HG03575 (cell line): Measurements from ENCODE around the gene CCNG2.
"Not testable (repeated sequence)": the region's sequence is repeated elsewhere in the genome, so short reads cannot be mapped to it uniquely, and the experiment has no call there.

ENCODE experiments used
- ATAC-seq: cut with Tn5 transposase; IDR thresholded peaks from one replicate; pipeline ENCODE4 v1.9.1; 2021; ENCODE audit not compliant: unreplicated experiment, insufficient number of reproducible peaks, low FRiP score; ENCODE audit errors: extremely low read depth

CCNG2 gene, protein sequence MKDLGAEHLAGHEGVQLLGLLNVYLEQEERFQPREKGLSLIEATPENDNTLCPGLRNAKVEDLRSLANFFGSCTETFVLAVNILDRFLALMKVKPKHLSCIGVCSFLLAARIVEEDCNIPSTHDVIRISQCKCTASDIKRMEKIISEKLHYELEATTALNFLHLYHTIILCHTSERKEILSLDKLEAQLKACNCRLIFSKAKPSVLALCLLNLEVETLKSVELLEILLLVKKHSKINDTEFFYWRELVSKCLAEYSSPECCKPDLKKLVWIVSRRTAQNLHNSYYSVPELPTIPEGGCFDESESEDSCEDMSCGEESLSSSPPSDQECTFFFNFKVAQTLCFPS

DNA sequence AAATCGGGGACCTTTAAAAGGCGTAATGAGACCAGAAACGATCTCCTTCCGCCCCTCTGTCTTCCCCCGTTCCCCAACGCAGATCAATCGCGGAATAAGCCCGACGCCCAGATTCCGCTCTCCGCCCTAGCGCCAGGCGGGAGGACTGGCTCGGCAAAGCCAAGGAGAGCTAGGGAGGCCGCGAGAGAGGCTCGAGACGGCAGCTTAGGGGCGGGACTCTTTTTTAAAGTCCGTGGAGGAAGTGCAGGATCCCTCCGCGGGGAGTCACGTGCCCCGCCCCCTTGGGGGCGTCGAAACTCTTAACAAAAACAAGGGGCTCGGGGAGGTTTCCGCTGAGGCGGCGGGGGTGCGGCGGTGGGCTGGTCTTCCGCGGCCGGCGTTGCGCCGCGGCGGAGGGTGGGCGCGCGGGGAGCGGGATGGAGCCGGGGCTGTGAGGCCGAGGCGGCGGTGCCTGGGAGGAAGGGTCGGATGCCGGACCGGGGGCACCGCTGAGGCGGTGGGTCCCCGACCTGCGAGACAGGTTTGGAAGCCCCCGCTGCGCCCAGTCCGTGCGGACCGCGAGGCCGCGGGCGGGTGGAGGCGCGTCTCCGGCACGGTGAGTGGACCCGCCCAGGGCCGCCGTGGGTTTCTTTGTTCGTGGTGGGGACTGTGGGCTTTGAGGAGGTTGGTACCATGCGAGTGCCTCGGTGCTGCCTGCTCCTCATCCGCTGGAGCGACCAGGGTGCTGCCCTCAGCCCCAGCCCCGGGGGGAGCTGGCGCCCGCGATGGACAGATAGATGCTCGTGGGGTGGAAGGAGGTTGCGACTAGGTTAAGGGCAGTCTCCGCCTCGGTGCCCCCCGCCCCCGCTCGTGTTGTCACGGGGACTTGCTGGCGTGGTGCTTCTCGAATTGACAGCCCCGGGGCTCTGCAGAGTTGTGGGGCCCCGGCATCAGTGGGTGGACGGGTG lies at the start of gene CCNG2:
TSS of gene CCNG2 (plus strand) at position 296 of the 947 bp plus-strand sequence. CDS start 1,326 bp downstream, outside the sequence.
- no peak for ATAC-seq

DNA sequence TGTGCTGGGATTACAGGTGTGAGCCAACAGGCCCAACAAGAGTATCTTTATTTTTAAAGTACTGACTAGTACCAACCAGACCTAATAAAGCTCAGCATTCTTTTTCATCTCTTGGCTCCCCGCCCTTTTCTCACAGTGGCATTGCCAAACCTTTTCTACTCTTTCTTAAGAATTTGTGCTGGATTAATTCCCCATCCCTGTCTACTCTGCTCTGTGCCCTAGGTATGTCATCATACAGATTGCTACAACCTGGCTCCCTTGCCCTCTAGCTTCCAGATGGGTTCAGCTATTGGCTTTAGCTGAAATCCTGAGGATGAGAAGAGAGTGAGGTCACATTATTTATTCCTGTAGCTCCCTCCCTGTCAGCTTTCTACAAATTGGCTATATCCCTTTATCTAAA lies 46.3 kb upstream of the CCNG2 start:
- ATAC-seq: no peak

DNA sequence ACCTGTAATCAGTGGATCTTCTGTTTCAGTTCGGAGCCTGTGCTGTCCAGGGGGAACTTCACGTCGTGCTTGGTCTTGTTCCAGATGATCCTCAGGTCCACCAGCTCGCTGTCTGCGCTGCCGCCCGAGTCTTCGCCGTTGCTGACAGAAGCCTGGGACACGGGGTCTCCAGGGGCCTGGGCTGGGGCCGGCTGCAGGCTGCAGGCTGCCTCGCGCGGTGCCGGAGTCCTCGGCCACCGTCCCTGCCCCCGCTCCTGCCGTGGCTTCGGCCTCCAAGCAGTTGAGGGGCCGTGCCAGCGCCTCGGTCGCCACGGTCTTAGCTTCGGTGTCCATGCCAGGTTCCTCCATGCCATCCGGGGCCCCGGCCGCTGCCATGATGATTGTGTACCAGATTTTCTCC lies 43.9 kb upstream of the CCNG2 start:
- no peak for ATAC-seq

DNA sequence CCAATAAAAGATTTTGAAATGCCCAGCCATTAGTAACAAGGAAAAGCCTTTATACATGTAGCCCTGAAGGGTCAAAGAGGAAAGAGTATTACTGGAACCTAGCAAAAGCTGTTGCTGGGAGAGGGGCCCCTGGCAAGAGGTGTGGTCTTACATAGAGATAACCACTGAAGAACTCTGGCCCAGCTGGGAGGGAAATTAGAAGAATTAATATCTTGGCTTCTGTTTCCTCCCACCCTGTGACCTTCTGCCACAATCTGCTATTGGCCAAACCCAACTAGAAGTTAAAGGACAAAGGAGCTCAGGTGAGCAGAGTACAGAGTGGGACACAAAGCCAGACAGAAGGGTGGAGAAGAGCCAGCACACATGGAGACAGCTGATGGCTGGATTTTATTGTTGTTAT lies 39.3 kb upstream of the CCNG2 start:
- ATAC-seq: no peak

DNA sequence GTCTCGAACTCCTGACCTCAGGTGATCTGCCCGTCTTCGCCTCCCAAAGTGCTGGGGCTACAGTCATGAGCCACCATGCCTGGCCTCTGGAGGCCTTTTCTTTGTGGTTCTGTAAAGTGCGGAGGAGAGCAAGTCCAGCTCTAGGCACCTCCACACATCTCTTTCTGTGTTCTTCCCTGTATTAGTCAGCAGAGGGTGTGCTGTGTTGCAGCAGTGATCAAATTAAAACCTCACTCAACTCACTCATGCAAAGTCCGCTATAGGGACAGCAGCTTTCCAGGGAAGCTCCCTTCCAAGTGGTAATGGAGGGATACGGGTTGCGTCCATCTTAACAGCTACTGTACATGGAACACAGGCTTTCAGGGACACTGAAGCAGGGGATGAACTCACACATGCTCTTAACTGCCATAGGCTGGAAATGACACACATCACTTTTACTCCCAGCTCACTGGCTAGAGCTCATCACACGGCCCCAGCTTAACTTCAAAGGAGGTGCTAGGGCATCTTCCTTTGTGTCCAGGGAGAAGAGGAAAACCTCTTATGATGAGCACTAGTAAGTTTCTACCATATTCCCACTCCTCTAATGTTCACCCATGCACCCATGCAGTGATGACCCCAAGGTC lies 36.0 kb upstream of the CCNG2 start:
- no peak for ATAC-seq

DNA sequence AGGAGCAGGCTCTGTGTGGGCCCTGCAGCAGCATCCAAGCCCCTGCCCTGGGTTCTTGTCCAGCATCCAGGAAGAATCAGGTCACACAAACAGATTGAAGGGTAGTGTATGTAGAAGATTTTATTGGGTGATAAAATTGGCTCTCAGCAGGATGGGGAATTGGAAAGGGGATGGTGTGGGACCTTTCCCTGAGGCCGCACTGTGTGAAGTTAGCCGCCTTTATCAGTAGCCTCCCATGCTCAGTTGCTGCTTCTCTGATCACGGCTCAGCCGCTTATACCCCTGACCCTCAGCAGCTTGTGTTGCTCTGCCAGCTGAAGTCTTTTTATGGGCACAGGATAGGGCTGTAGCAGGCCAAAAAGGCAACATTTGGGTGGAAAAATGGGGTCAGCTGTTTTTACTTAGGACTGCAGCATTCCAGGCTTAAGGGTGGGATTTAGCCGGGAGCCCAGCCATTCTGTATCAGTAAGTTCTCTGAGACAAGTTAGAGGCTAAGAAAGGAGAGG lies 35.2 kb upstream of the CCNG2 start:
- no peak for ATAC-seq

DNA sequence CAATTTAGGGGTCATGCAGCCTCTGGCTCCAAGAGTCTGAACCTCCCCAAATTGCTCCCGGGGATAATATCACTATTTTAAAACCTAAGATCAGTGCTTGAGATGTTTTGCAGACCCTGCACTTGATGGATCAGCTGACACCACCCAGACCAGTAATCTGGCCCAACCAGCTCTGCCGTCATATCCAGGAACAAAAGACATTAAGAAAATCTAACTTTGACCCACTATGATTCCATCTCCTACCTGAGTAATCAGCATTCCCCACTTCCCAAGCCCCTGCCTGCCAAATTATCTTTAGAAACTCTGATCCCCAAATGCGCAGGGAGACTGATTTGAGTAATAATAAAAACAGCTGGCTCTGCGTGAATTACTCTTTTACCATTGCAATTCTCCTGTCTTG lies 34.4 kb upstream of the CCNG2 start:
- no peak for ATAC-seq

DNA sequence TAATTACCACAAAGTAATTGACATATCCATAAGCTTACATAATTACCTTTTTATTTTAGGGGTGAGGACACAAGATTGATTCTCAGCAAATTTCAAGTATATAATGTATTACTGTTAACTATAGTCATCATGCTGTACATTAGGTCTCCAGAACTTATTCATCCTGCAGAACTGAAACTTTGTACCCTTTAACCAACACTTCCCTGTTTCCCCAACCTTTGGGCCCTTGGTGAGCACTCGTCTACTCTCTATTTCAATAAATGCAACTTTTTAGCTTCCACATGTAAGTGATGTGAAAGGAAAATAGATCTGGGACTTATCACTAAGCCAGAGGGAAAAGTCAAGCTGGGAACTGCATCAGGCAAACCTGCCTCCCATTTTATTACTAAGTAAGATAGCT lies 33.6 kb upstream of the CCNG2 start:
- no peak for ATAC-seq

DNA sequence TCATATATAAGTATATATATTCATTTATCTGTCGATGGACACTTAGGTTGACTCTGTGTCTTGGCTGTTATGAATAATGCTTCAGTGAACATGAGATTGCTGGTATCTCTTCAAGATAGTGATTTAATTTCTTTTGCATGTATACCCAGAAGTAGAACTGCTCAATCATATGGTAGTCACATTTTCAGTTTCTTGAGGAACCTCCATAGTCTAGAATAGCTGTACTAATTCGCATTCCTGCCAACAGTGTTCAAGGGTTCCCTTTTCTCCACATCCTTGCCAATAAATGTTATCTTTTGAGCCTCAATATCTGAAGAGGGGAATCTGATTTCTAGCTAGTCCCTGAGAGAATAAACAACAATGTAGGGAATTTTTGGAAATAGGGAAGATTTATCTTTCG lies 32.4 kb upstream of the CCNG2 start:
- ATAC-seq: no peak

DNA sequence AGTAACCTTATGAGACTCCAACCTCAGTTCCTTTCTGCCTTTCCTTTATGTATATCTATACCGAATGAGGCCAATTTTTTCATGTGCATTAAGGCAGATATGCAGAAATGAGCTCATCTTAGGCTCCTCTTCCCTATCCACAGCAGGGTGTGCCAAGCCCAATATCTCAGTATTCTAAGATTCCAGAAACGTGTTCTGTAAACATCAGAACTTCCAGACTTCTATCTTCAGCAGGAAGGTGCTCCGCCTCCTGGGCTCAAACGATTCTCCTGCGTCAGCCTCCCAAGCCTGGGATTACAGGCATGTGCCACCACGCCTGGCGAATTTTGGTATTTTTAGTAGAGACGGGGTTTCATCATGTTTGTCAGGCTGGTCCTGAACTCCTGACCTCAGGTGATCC lies 31.0 kb upstream of the CCNG2 start:
- no peak for ATAC-seq

DNA sequence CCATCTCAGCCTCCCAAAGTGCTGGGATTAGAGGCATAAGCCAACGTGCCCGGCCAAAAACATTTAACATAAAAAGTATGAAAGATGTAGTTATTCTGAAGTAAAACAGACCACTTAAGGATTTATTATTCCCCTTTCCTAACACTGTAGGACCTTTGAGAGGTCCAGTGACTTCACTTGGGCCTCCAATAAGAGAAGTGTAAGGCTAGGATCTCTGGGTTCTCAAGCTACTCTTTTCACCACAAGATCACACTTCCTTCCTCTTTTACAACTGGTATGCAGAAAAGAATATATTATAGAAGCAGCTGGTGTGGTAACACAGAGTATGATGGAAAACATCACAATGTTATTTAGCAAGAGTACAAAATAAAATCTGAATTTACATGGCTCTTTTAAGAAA lies 30.2 kb upstream of the CCNG2 start:
- ATAC-seq: no peak

DNA sequence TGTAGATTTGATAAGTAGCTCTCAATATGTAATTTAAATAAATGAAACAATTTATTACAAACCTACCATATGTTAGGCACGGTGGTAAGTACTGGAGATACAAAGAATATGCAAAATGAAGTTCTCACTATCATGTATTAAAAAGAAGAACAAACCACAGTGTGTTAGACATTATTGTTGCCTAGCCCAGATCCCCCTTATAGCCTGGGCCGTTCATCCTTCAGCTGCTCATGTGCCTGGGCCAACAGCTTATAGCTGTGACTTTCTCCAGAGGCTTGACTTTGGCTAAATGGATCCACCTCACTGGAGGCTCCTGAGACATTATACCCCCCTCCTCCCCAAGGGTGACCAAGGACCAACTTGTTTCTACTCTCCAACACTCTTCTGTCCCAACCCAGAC lies 29.8 kb upstream of the CCNG2 start:
- no peak for ATAC-seq

DNA sequence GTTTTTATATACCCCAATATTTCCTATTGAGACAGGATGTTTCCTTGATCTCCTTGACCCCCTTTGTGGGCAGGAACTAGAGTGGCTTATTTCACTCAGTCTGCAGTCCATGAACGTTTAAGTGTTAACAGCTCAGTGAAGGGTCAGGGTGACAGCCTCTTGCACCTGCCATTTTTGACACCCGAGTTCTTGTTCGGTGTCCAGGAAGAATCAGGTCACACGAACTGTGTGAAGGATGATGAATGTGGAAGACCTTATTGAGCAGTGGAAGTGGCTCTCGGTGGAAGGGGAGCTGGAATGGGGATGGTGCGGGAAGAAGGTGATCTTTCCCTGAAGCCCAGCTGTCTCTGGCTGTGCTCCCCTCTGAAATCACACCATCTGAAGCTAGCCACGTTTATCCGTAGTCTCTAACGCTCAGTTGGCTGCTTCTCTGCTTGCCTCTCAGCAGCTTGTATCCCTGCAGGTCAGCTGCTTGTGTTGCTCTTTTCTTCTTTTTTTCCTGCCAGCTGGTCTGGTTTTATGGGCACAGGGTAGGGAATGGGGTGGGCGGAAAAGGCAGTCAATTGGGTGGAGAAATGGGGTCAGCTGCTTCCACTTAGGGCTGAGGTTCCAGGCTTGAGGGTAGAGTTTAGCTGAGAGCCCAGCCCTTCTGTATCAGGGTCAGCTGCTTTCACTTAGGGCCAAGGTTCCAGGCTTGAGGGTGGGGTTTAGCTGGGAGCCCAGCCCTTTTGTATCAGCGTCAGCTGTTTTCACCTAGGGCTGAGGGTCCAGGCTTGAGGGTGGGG lies 29.0 kb upstream of the CCNG2 start:
- no peak for ATAC-seq

DNA sequence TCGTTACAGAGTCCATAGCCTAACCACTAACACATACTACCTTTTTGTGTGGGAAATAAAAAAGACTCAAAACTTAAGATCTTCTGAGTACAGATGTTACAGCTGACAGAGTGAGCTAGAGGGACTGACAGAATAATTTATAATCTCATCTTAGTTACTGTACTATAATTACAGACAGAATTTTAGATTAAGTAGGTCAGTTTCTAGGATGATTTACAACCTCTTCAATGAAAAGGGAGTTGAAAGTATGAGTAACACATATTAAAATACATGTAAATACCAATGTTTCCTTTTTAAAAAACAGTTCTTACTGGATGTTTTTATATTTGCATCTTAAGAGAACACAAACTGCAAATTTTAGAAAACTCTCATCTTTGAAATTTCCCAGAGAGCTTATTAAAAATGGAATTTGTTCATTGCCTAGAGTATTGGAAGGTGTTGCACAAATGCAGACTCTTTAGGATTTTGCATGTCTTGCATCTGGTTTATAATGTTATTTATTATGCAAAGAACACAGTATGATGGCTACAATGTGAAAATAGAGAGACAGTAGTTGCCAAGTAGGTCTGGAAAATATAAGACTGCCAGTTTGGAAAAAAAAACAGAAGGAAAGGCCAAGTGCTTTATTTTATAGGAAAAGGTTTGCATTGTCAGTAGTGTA lies 24.2 kb upstream of the CCNG2 start:
- ATAC-seq: no peak

DNA sequence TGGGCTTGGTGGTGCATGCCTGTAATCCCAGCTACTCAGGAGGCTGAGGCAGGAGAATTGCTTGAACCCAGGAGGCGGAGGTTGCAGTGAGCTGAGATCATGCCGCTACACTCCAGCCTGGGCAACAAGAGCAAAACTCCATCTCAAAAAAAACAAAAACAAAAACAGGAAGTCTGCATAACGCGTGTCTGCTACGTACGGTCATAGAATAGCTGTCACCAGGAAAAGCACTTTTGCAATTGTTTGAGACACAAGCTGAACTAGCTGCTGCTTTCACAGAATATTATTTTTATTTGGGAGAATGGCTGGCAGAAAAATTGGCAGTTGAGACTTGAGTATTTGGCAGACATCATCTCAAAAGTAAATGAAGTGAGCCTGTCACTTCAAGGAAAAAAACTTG lies 19.6 kb upstream of the CCNG2 start:
- not testable (repeated sequence) for ATAC-seq

DNA sequence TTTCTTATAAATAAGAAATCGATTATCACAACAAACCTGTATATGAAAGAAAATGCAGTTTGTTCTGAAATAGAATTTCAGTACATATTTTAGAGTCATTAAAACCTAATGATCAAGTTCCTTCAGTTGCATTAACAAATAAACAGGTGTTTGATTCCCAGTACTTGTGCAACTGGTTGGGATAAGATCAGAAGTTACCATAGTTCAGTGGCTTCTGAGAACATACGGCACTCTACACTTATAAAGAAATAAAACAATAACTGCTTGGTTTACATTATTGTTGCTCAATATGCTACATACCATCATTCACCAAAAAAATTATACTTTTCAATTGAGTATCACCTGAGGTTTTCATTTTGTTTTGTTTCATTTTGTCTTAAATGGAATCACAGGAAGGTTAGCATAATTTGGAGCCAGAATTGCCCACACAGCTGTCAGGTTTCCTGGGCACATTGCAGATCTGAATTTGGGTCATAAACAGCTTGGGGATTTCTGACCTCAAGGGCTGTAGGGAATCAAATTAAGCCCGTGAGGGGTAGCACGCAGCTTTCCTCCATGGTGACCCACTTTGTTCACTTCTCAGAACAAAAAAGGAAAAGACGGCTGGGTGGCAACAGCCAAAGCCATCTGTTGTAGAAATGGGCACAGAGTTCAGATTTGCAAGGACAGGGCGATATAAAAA lies 14.9 kb upstream of the CCNG2 start:
- no peak for ATAC-seq

DNA sequence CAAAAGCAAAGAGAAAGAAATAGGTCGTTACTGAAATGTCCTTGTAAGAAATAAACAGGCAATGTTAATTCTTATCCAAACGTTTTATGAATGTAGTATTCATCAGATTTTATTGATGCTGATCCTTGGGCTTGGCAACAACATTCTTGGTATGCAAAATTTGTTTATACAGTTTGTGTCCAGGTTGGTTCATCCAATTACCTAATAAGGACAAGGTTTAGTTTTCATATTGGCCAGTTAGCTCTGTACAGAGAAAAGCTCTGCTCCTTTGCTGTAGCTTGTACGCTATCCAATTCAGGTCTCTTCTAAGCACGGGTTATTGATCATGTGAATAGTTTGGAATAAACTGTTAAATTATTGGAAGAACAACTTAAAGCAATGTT lies 14.4 kb upstream of the CCNG2 start:
- ATAC-seq: no peak

DNA sequence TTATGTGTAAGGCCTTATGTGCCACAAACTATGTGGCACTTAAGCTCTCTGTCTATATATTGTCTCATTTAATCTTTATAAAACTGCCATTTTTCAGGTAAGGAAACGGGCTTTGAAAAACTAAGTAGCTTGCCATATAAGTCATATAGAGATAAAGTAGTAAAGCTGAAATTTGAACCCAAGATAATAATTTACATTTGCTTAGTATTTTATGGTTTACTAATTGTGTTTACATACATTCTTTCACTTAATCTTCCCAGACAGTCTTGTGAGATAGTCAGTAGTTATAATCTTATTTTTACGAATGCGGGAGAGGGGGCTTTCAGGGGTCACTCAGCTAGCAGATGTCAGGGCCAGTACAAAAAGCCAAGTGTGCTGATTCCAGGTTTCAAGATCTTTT lies 13.9 kb upstream of the CCNG2 start:
- no peak for ATAC-seq
